Psoas muscle (tissue), 8 donors: ENCODE measurements around the gene ITGA1. TPM values are rescaled to one million over a fixed set of nuclear protein-coding genes. Genes with fewer than 3 reads are reported as not detected.
A peak's percentile ranks its signal among the peaks of the same experiment; 100 is the strongest.

Source experiments
- ATAC-seq, 4 donors: fragments of 200-7000 bp; cut with Tn5 transposase; one replicate each; pipeline ENCODE4 v1.9.1; 2020; ENCODE audit warnings: moderate library complexity in 3 of 4, mild to moderate bottlenecking in 2 of 4
- DNase-seq, 2 donors: peaks; one replicate each; pipeline ENCODE4 v3.0.0-alpha.2; 2020
- H3K27ac ChIP-seq: fragments of 200-600 bp; one replicate; pipeline ENCODE4 v1.8.0; 2022
- H3K27me3 ChIP-seq, 3 donors: fragments of 200-600 bp in 1 of 3; one replicate each; pipeline versions ENCODE4 v1.6.1 to v1.8.0; 2013 to 2022; ENCODE audit warnings: low read length in 2 of 3, mild to moderate bottlenecking in 2 of 3, moderate library complexity in 1 of 3; ENCODE audit not compliant: insufficient read depth in 3 of 3
- H3K36me3 ChIP-seq, 2 donors: fragments of 200-600 bp in 1 of 2; one replicate each; pipeline versions ENCODE4 v1.6.1 to v1.8.0; 2013 to 2022; ENCODE audit warnings: low read depth in 1 of 2, mild to moderate bottlenecking in 1 of 2, moderate library complexity in 1 of 2; ENCODE audit not compliant: insufficient read depth in 1 of 2
- H3K4me1 ChIP-seq: fragments of 200-600 bp; one replicate; pipeline ENCODE4 v1.8.0; 2022
- H3K4me3 ChIP-seq: fragments of 200-600 bp; one replicate; pipeline ENCODE4 v1.8.0; 2022; ENCODE audit warnings: mild to moderate bottlenecking
- H3K9me3 ChIP-seq: fragments of 200-600 bp; one replicate; pipeline ENCODE4 v1.8.0; 2022
- WGBS, 3 donors: extraction: QIAGEN DNeasy Blood & Tissue Kit; methylation state at CpG; one replicate each; pipeline versions ENCODE4 v1.1.6 to v1.1.7; 2013; 5-methylcytosine and 5-hydroxymethylcytosine counted together
- intact Hi-C, 2 donors: fragments of 100-400 bp; cut with DNase I; formaldehyde crosslinking; loops; one replicate each; pipeline versions ENCODE4 v1.11.0 to v1.14.2; 2022
- polyA plus RNA-seq, 3 donors: library from polyadenylated mRNA; stranded (reverse); fragments of 200-250 nt; gene quantifications; one replicate each; pipeline ENCODE4 v1.2.3, GENCODE V29; 2013
- total RNA-seq, 4 donors: library from RNA; stranded (reverse); fragmentation: NEBNext Ultra II Directional in 2 of 4; extraction: Animal tissue kit (Norgen Biotek cat#: 25700) in 2 of 4; gene quantifications; one replicate each; pipeline versions ENCODE4 v1.2.1 to v1.2.4, GENCODE V29; 2021 to 2023
- TF ChIP-seq, protein P1 (sequence below): fragments of 200-600 bp; IDR thresholded peaks from one replicate; pipeline ENCODE4 v1.8.0; 2022; ENCODE audit warnings: antibody characterized with exemption
- donor health status: healthy with polysubstance abuse.
- donor health status: DM: no; HTN: no; CAD: no; lungs with moderate emphysema.
- donor health status: Bipolar disorder and iron deficiency.
- donor health status: healthy.
- donor health status: DM: yes; HTN: yes; CAD: no.
- donor health status: DM: no; HTN: no; CAD: no.
- donor health status: DM: no; HTN: no; CAD: no.
- donor health status: DM: yes; HTN: yes; CAD: no.

ITGA1 gene
- total and polyA plus RNA-seq, 7 donors = 3.4 to 29.3 (median 13.0) TPM

DNA sequence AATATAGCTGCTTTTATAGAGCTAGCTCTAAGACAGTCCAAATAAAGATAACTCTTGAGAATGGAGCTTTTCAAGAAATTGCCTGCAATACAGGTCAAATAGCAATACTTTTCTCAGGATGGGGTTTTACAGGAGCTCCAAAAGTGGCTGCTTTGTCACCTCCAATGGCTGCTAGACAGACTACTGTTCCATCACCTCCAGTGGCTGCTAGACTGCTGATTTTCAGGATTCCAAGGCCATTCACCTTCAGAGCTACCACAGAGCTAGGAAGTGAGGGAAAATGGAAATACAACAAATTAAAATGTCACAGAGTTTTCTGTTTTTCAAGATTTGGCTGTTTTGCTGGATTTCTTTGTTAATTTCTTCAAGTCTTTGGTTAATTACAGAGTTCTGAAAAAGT, 8.5 kb upstream of the ITGA1 start:
- H3K36me3 ChIP-seq = no peaks in the 10 kb centered on the region
- H3K27ac ChIP-seq = no peak overlapping the region
- H3K9me3 ChIP-seq = no peaks in the 10 kb centered on the region
- TF ChIP-seq, protein P1, sequence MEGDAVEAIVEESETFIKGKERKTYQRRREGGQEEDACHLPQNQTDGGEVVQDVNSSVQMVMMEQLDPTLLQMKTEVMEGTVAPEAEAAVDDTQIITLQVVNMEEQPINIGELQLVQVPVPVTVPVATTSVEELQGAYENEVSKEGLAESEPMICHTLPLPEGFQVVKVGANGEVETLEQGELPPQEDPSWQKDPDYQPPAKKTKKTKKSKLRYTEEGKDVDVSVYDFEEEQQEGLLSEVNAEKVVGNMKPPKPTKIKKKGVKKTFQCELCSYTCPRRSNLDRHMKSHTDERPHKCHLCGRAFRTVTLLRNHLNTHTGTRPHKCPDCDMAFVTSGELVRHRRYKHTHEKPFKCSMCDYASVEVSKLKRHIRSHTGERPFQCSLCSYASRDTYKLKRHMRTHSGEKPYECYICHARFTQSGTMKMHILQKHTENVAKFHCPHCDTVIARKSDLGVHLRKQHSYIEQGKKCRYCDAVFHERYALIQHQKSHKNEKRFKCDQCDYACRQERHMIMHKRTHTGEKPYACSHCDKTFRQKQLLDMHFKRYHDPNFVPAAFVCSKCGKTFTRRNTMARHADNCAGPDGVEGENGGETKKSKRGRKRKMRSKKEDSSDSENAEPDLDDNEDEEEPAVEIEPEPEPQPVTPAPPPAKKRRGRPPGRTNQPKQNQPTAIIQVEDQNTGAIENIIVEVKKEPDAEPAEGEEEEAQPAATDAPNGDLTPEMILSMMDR = no peak
- H3K27me3 ChIP-seq = no peaks in the 10 kb centered on the region
- DNase-seq (no peak), ATAC-seq (no peak)
- H3K4me1 ChIP-seq = no peaks in the 10 kb centered on the region
- H3K4me3 ChIP-seq = no peak overlapping the region
- intact Hi-C loops = no loop called here

DNA sequence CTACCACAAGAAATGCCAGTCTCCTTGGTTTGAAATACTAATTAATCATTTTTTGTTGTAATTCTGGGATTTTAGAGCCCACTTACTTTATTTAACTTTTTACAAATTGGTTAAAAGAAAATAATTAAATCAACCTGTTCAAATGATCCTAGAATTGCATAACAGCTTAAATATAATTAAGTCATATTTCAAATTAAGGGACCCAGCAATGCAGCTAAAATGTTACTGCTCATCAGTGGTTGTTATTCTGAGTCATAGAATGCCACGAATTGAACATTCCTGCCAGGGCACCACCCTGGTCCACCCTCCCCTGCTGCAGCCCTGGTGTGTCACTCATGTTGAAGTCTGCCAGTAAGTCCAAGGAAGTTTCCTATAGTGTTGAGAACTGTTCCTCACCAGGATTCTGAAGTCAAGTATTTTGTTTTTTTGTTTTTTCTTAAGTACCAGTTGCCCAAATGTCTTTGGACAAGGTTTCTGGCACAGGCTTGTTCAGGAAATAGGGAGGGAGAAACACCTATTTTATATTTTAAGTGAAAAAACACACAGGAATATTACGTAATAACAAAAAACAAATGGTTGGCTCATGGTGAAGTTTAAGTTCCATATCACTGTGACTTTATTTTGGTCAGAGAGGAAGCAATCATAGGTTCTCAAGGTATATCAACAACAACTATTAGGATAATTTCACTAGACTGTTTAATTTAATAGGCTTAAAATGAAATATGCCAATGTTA, 4.3 kb upstream of the ITGA1 start:
- Histone ChIP-seq H3K27ac (peak overlapping the region; percentile 19), H3K4me3 (no peak overlapping the region), H3K4me1 (peaks cover 6% of the 10 kb centered on the region), H3K36me3 (no peaks in the 10 kb centered on the region), H3K27me3 (no peaks in the 10 kb centered on the region), H3K9me3 (no peaks in the 10 kb centered on the region)
- 57 to 71% (median 64%) methylated on average over 2 of the region's 2 CpGs for WGBS, 3 donors
- TF ChIP-seq, protein P1 = no peak
- intact Hi-C loops = loop anchor here in 1 of 2 donors (10.0 kb wide), 1 partner anchor 311 kb away; no protein-coding TSS in a partner anchor
- peak in 1 of 4 donors; percentile 36 for ATAC-seq
- DNase-seq = peak in 1 of 2 donors; percentile 19

DNA sequence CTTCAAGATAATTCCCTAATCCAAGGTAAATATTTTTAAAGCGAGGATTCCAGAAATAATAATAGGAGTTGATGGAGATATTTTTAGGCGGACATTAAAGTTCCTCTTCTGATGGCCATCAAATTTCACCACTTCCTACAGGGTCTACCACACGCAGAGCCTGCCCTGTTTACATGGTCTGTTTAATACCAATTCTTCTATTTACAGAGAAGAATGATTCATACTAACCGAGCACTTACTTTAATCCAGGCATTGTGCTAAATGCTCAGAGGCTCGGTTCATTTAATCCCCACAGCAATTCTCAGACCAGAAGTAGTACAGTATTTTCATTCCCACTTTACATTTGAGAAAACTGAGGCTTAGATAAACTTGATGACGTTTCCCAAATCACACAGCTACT, 3.0 kb upstream of the ITGA1 start:
- ATAC-seq (no peak), DNase-seq (no peak)
- H3K4me1 ChIP-seq = peaks cover 6% of the 10 kb centered on the region
- H3K27ac ChIP-seq = no peak overlapping the region
- 58 to 64% (median 63%) methylated on average over 6 of the region's 6 CpGs for WGBS, 3 donors
- no peak overlapping the region for H3K4me3 ChIP-seq
- no peaks in the 10 kb centered on the region for H3K36me3 ChIP-seq
- no peaks in the 10 kb centered on the region for H3K9me3 ChIP-seq
- intact Hi-C loops = loop anchor here in 1 of 2 donors (10.0 kb wide), 1 partner anchor 310 kb away; no protein-coding TSS in a partner anchor
- no peaks in the 10 kb centered on the region for H3K27me3 ChIP-seq
- TF ChIP-seq, protein P1 = no peak

DNA sequence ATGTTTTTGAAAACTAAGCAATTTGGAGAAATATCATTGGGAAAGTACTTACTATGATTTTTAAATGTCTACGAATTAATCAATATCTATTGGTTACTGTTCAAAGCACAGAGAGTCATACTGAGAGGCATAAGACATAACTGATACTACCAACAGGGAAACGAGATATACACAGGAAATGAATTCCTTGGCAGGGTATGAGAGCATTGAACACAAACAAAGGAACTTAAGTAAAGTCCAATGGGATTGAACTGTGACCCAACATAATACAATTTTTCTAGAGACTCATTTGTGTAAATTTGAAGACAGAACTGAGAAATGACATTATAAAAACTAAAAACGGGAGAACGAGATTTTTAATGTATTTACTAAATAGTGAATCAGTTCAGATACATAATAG, 1.3 kb upstream of the ITGA1 start:
- Histone ChIP-seq H3K4me3 (no peak overlapping the region), H3K36me3 (no peaks in the 10 kb centered on the region), H3K9me3 (no peaks in the 10 kb centered on the region), H3K27me3 (no peaks in the 10 kb centered on the region), H3K27ac (no peak overlapping the region), H3K4me1 (peaks cover 6% of the 10 kb centered on the region)
- intact Hi-C loops = loop anchor here in 1 of 2 donors (10.0 kb wide), 1 partner anchor 308 kb away; no protein-coding TSS in a partner anchor
- TF ChIP-seq, protein P1 = no peak
- no peak for ATAC-seq
- WGBS, 3 donors = 55 to 64% (median 62%) methylated on average over 4 of the region's 4 CpGs
- DNase-seq = no peak
